Choroid plexus epithelial cell (primary cell): ENCODE data around the gene EFR3B.
A peak's percentile ranks its signal among the peaks of the same experiment; 100 is the strongest.
"Not testable (repeated sequence)": the region's sequence is repeated elsewhere in the genome, so short reads cannot be mapped to it uniquely, and the experiment has no call there.

Source experiments
- DNase-seq: peaks from one replicate; pipeline ENCODE4 v3.0.0-alpha.2; 2010; ENCODE audit warnings: low read depth
- H3K4me3 ChIP-seq: 2 replicates; pipeline ENCODE4 v1.5.1; 2011; ENCODE audit warnings: low read depth, mild to moderate bottlenecking, control low read depth, low read length, moderate library complexity
- TF ChIP-seq, protein P1 (sequence below): conservative IDR thresholded peaks from 2 replicates; pipeline ENCODE4 v1.5.1; 2011; ENCODE audit warnings: low read depth, mild to moderate bottlenecking, control low read depth, inconsistent platforms, low read length, moderate library complexity

The EFR3B gene

DNA sequence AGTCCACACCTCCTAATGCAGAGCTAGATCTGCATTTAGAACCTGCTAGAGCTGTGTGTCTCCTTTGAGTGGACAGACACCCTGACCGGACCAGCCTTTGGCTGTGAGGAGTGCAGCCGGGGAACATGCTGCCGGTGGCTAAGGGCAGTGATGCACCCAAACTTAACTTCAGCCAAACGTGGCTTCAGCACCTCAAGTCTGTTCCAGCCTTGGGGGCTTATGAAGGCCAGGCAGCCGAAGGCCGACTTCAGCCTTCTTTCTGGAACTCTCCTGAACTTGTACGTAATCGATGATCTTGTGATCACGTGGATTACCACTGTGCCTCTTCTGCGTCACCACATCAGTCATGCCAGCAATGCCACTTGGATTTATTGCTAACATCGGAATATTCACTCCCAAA lies 77.4 kb downstream of the EFR3B start:
- TF ChIP-seq, protein P1, sequence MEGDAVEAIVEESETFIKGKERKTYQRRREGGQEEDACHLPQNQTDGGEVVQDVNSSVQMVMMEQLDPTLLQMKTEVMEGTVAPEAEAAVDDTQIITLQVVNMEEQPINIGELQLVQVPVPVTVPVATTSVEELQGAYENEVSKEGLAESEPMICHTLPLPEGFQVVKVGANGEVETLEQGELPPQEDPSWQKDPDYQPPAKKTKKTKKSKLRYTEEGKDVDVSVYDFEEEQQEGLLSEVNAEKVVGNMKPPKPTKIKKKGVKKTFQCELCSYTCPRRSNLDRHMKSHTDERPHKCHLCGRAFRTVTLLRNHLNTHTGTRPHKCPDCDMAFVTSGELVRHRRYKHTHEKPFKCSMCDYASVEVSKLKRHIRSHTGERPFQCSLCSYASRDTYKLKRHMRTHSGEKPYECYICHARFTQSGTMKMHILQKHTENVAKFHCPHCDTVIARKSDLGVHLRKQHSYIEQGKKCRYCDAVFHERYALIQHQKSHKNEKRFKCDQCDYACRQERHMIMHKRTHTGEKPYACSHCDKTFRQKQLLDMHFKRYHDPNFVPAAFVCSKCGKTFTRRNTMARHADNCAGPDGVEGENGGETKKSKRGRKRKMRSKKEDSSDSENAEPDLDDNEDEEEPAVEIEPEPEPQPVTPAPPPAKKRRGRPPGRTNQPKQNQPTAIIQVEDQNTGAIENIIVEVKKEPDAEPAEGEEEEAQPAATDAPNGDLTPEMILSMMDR = no peak
- H3K4me3 ChIP-seq = no peak overlapping the region
- no peak for DNase-seq

DNA sequence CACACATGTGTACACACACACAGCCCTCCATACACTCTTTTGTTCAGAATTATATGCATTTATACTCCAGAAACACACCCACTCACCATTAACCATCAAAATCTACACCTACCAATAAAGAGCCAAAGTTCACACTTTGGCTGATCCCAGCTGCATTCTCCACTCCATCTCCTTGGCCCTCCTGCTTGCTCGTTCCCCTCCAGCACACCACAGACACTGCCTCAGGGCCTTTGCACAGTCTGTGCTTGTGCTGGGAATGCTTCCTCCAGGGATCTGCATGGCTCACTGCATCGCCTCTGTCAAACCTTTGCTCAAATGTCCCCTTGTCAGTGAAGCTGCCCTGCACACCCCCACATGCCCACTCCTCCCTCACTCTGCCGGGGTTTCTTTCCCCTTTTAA lies 80.5 kb downstream of the EFR3B start:
- DNase-seq = no peak
- TF ChIP-seq, protein P1 = no peak
- no peak overlapping the region for H3K4me3 ChIP-seq

DNA sequence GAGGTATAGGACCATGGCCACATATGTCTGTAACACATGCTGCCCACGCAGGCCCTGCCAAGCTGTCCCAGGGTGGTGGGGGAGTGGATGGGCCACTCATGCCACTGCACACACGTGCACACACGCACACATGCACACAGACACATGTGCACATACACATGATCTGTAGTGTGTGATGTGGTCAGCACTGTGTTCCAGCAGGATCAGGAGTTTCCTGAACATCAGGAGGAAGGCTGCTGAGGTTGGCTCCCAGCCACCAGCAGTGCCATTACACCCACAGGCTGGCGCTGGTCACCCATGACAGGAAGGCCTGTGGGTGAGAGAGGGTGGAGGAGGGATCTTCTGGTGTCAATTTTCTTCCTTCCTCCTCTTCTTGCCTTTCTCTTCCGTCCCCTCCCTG lies 81.8 kb downstream of the EFR3B start:
- no peak for DNase-seq
- no peak overlapping the region for H3K4me3 ChIP-seq
- TF ChIP-seq, protein P1 = no peak

DNA sequence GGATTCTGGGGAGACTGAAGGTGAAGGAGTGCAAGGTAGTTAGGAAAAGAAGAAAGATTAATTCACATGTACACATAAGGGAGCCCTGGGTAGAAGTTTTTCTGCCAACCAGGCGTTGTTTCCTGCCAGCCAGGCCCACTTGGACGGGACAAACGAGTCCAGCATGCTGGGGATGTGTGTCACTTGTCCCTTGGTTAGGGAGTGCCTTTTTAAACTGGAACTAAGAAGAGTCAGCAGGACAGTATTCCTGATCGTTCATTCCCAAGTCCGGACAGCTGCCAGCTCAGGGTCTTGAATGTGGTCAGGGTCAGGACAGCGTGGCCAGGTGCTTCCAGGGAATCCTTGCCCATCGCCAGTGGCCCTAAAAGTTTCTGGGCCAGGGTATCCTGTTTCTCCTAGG lies 83.3 kb downstream of the EFR3B start:
- no peak for DNase-seq
- TF ChIP-seq, protein P1 = no peak
- H3K4me3 ChIP-seq = no peak overlapping the region

DNA sequence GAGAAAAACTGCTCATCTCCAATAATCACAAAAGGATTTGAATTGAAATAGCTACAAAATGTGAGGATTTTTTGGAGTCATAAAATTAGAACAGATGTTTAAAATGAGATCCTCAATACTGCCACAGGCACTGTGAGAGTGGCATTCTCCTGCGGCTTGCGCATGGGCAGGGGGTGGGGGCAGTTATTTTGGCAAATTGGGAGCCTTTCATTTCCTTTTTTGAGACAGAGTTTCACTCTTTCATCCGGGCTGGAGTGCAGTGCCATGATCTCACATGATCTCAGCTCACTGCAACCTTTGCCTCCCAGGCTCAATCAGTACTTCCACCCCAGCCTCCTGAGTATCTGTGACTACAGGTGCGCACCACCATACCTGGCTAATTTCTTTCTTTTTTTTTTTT lies 84.1 kb downstream of the EFR3B start:
- TF ChIP-seq, protein P1 = no peak
- H3K4me3 ChIP-seq = no peak overlapping the region
- no peak for DNase-seq

DNA sequence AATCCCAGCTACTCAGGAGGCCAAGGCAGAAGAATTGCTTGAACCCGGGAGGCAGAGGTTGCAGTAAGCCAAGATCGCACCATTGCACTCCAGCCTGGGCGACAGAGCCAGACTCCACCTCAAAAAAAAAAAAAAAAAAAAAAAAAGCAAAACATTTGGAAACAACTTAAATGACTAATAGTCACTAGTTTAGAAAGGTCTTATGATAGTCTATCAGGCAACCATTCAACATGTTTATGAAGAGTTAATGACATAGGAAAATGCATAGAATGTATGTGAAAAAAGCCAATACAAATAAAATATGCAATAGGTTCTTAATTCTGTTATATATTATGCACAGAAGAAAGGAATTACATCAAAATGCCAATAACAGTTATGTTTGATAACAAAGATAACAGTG lies 85.2 kb downstream of the EFR3B start:
- not testable (repeated sequence) for DNase-seq, H3K4me3 ChIP-seq

DNA sequence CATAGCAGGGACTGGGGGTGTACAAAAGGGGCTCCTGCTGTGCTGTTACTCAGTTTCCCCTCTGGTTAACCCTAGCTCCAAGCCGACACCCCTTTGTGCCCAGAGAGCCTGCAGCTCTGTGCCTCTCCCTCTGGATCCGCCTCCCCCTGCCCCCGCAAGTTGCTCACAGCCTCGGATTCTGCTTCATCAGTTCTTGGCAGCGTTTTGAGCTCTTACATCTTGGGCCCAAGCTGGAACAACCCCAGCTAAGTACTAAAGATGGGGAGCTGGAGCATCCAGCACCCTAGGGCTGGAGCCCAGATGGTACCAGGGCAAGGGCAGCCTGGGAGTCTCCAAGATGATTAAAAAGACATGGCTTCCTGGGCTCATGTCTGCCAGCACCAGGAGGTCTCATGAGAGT lies 85.8 kb downstream of the EFR3B start:
- TF ChIP-seq, protein P1 = no peak
- DNase-seq = peak; percentile 14
- no peak overlapping the region for H3K4me3 ChIP-seq

DNA sequence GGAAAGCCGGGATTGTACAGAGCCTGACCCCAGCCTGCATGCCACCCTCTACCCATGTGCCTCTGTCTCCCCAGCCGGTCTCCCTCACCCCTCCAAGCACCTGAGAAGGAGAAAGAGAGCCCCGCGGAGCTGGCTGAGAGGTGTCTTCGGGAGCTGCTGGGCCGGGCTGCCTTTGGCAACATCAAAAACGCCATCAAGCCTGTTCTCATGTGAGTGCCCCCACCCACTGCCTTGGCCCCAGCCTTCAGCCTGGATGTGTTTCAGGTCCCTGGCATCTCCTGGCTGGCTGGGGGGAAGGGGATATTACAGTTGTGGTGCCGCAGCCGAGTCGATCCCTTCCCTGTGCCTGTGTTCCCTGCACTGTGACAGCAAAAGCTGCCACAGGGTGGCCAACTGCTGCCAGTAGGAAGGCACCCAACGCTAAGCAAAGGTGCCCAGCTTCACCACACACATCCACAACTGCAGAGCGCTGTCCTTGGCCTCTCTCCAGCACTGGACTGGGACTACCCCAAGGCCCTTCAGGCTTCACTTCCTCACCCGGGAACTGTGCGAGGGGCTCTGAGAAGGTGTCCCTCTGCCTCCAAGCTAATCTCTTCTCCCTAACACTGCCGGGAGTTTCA lies 88.1 kb downstream of the EFR3B start:
- H3K4me3 ChIP-seq = no peak overlapping the region
- DNase-seq = no peak
- TF ChIP-seq, protein P1 = no peak
